GF-D8 (cell line): ENCODE measurements around the gene ALKAL2.
"Not testable (repeated sequence)": the region's sequence is repeated elsewhere in the genome, so short reads cannot be mapped to it uniquely, and the experiment has no call there.

Experiments used
- DNase-seq: peaks from one replicate; lab custom pipeline; 2025; lab: John Stamatoyannopoulos, UW

Gene ALKAL2, protein sequence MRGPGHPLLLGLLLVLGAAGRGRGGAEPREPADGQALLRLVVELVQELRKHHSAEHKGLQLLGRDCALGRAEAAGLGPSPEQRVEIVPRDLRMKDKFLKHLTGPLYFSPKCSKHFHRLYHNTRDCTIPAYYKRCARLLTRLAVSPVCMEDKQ

DNA sequence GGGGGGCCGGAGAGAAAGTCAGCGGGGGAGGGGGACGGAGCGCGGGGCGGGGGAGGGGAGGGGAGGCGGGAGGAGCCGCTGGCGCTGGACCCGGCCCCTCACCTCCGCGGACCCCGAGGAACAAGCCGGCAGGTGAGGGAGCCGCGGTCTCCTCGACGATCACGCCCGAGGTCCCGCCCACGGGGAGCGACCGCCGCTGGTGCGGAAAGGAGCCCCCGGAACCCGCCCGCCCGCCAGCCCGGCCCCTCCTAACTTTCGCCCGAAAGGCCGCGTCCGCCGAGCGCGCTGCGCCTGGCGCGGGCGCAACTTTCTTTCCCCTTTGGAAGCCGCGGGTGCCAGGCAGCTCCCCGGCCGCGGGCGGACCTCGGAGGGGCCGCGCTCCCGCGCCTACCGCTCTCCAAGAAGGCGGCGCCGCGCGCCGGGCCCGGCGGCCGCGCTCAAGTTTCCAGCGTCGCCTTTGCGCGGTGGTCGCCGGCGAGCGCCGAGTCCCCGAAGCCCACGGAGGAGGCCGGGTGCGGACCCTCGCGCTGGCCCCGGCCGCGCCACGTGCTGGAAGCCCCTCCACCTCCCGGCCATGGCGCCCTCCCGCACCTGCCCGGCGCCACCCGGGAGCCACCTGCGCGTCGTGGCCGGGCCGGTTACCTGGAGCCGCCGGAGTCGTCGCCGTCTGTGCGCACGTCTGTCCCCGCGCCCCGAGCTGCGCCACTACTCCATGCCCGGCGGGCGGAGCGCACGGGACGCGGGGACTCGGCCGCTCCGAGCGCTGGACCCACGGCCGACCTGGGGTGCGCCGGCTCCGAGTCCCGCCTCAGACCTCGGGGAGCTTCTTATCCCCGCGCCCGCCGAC, at the start of gene ALKAL2:
Gene ALKAL2, minus strand, starts transcription at position 181 of the 847 bp plus-strand sequence. CDS start 256 bp downstream, outside the sequence.
- no peak for DNase-seq

DNA sequence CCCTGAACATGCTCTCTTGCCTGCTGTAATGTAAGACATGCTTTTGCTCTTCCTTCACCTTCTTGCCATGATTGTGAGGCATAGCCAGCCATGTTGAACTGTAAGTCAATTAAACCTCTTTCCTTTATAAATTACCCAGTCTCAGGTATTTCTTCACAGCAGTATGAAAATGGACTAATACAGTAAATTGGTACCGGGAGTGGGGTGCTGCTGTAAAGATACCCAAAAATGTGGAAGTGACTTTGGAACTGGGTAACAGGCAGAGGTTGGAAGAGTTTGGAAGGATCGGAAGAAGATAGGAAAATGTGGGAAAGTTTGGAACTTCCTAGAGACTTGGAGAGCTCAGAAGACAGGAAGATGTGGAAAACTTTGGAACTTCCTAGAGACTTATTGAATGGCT, 49.1 kb upstream of the ALKAL2 start:
- not testable (repeated sequence) for DNase-seq

DNA sequence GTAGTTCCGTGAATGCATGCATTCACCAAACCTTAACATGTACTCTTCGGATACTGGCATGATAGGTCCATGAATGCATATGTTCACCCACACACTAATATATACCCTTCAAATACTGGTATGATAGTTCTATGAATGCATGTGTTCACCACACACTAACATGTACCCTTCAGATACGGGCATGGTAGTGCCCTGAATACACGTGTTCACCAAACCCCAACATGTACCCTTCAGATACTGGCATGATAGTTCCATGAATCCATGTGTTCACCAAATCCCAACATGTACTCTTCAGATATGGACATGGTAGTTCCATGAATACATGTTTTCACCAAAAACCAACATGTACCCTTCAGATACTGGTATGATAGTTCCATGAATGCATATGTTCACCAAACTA, 48.5 kb upstream of the ALKAL2 start:
- DNase-seq: no peak

DNA sequence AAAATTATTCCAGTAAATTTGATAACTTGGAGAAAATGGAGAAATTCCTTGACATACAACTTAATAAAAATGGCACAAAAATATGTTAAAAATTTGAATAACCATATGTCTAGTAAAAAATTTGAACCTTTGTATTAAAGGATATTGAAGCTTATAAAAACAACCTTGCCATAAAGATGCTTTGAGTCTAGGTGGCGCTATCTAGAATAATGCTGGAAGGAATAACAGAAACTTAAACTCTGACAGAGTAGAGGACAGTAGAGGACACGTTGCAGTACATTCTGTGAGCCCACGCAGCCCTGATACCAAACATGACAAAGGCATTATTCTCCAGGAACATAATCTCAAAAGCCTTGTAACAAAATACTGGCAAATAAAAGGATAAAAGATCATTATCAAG, 44.7 kb upstream of the ALKAL2 start:
- no peak for DNase-seq

DNA sequence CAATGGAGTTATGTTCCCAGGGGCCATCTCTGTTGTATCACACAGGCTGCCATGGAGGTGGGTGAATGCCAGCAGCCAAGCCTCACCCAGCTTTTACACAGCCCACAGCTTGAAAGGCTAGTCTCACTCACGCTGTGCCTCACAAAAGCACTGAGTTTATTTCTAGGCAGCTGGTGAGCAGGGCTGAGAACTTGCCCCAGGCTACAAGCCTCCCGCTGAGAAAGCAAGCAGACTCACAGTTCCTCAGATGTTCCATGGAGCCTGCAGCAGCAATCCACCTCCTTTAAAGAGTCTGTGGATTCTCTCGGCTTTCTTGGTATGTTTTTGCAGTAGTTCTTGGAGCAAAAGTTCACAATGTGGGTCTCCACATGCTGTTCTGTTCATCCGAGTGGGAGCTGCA, 40.9 kb upstream of the ALKAL2 start:
- DNase-seq: no peak

DNA sequence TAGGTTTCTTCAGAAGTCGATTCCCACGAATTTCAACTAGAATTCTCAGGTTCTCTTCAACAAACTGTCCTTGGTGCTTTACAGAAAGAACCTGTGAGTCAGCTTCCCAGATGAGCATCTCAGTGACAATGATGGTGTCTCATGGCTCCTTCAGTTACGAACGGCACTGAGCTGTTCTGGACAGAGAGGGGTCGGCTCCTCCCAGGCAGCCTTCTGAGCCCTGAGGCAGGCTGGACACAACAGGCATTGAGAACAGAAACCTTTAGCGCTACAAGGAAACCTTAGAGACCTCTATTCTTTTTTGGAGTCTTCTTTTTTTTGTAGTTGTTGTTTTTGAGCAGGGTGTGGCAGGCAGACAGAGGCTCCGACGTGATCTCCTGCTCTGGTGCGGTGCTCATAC, 35.1 kb upstream of the ALKAL2 start:
- no peak for DNase-seq

DNA sequence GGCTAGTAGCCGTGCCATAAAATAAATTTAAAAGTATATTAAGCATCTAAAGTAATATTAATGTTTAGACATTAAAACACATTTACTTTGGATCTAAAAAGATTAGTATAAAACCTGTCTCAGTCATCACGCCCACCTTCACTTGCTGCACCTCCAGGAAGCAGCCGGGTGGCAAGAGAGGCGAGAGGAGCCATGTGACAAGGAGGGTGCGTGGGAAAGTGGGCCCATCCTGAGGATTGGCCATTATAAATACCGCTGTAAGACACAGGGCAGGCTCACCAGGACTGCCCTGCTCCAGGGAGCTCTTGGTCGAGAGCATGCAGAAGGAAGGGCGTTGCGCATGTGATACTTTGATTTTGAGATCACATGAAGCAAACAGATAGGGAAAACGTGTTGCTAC, 34.4 kb upstream of the ALKAL2 start:
- no peak for DNase-seq

DNA sequence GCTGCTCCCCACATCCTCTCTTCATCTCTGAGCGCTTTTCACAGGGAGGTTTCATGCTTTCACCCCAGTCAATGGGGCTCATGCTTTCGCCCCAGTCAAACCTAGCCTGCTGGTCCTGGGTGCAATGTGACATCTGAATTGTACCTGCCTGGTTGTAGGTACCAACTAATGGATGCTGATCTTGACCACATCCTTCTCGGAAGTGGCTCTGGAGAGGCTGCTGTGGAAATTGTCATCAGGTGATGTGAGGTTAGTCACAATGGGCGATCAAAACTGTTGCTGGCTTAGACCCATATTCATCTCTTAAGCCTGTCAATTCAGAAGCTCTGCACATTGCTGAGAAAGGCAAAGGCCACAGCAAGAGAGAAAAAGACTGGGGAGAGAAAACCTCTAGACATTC, 32.7 kb upstream of the ALKAL2 start:
- no peak for DNase-seq

DNA sequence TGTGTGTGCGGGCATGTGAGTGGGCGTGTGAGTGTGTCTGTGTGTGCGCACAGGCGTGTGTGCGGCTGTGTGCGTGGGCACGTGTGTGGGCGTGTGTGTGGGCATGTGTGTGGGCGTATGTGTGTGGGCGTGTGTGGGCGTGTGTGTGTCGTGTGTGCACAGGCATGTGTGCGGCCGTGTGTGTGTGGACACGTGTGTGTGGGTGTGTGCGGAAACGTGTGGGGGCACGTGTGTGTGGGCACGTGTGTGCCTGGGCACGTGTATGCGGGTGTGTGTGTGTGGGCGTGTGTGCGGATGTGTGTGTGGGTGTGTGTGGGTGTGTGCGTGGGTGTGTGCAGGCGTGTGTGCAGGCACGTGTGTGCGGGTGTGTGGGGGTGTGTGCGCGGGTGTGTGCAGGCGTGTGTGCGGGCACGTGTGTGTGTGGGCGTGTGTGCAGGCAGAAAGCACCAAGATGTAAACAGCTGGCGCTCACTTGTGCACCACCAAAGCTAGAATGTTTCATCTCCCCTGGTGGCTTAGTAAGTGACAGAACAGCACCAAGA, 31.2 kb upstream of the ALKAL2 start:
- no peak for DNase-seq

DNA sequence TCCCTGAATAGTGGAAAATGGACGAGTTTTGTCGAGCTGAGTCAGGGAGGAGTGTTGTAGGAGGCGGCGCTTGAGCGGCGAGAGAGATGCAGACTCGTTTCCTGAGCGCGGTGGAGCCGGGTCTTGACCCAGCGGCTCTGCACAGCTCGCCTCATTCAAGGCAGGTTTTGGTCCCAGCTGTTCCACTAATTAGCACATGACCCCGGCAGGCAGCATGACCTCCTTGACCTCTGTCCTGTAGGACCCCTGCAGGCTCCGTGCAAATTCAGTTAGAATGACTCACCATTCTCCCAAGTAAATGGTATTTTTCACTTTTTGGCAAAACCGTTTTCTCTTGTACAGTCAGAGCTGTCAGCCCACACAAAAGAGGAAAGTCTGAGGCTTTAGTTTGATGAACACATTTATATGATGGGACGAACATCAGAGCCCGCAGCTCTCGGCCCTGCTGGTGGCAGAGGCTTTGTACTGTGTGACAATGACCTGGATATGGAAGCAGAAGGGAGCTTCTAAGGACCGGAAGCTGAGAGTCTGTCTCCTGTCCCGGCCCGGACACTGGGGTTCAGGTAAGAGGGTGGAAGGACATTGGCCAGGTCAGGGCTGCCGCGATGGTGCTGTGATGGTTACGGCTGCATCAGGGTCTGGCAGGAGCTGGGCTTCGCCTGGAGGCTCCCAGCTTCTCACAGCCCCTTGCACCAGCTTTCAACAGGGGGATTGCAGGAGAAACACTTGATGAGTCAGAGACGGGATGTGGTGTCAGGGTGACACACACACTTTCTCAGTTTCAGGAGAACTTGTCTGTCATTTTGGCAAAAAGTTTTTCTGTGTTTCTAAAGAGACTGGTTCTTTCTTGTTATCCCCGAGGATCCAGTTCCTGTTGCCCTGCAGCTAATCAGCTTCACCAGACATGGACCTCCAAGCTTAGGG, 29.9 kb upstream of the ALKAL2 start:
- no peak for DNase-seq

DNA sequence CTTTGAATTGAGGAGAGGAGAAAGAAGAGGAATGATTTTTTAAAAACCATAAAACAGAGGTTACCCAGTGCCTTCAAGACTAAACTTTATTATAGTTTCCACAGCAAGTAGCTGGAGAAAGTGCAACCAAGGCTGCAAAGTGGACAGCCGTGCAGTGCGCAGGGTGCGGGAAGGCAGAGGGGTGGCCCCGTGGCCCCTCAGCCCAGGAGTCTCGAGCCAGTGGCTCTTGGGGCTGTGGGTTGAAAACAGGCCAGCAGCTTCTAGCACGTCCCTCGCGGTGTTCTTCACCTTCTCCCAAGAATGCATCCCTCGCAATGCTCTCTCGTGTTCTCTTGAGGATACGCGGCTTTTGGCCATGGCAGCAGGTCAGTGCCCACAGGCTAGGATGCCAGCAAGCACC, 28.5 kb upstream of the ALKAL2 start:
- DNase-seq: no peak

DNA sequence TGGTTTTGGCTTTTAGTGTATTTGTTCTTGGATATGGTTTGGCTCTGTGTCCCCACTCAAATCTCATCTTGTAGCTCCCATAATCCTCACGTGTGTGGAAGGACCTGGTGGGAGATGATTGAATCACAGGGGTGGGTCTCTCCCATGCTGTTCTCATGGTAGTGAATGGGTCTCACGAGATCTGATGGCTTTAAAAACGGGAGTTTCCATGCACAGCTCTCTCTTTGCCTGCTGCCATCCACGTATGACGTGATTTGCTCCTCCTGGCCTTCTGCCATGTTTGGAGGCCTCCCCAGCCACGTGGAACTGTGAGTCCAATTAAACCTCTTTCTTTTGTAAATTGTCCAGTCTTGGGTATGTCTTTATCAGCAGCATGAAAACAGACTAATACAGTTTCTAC, 28.0 kb upstream of the ALKAL2 start:
- not testable (repeated sequence) for DNase-seq

DNA sequence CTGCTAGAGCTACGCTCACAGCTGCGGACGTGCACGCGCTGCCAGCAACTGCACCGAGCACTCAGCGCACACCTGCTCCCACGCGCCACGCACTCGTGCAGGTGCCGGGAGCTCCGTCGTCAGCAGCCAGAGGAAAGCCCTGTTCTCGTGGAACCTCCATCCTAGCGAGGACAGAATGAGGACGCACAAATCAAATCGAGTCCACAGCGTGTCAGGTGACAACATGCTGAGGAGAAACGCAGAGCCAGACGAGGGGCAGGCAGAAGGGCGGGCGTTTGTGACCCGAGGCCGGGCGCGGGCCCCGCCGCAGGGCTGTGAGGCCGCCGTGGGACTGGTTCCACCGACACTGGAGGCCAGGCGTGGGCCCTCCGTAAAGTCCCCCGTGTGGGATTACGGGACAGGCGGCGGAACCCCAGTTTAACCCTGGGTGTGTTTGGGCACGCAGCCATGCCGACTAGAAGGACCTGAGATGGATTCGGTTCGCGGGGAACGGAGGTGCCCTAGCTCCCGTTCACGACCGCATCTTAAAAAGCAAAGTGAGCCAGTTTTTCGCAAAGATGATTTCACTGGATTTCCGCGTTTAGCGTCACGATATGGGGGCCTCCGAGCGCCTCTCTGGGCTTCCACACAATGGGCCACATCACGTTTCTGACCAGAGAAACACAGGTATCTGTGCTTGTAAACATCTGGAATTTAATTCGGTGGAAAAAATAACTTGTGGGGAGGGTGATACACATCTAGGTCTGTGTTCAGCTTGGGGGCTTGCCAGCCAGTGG, 26.9 kb upstream of the ALKAL2 start:
- no peak for DNase-seq

DNA sequence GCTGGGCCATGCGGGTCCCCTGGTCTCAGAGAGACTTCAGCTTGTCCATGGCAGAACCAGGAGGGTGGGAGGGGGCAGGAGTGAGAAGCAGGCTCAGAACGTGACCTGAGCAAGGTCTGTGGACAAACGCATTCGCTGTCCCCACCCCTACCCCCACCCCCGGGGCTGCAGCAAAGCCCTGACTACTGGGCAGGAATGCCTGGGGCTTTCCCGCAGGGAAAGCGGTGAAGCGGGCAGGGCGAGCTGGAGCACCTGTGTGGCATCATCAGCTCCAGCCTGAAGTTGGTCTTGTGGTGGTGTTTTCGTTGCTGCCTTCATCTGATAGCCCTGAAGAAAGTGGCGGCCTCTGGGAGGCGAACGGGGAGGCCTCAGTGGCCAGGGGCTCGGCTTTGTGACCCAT, 26.1 kb upstream of the ALKAL2 start:
- DNase-seq: no peak

DNA sequence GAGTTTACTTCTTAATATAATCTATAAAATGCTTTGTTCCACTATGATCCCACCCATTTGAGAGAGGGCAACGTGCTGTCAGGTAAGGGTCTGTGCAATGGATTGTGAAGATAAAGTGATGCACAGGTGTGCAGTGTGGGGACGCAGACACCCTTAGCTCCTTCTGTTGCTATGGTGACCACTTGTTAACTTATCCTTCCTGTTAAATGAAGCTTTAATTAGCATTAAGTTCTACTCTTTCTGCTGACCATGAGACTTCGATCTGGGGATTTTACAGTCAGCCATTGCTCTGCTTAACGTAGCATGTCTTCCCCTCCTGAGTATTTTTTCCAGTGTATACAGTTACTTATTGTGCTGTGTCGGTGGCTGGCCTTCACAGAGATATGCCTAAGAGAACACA, 23.1 kb upstream of the ALKAL2 start:
- no peak for DNase-seq

DNA sequence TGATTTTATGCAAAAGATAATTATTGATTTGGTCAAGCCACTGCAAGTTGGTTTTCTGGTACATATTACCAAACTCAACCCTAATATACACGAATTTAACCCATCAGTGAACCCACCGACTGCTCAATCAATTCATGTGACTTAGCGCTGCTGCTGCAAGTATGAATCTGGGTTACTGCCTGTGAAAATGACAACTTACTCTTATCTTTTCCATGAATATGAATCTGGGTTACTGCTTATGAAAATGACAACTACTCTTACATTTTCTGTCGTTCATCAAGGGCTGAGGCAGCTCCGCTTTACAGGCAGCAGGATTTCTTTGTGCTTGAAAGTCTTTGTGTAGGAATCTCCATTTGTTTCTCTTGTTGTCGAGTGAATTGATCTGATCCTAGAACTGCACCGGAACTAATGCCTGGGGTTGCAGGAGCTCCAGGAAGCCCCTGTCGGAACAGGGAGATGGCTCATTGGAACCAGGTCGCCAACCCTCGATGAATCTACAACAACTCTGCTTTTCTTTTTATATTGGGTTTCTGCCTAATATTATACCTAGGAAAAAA, 22.1 kb upstream of the ALKAL2 start:
- no peak for DNase-seq

DNA sequence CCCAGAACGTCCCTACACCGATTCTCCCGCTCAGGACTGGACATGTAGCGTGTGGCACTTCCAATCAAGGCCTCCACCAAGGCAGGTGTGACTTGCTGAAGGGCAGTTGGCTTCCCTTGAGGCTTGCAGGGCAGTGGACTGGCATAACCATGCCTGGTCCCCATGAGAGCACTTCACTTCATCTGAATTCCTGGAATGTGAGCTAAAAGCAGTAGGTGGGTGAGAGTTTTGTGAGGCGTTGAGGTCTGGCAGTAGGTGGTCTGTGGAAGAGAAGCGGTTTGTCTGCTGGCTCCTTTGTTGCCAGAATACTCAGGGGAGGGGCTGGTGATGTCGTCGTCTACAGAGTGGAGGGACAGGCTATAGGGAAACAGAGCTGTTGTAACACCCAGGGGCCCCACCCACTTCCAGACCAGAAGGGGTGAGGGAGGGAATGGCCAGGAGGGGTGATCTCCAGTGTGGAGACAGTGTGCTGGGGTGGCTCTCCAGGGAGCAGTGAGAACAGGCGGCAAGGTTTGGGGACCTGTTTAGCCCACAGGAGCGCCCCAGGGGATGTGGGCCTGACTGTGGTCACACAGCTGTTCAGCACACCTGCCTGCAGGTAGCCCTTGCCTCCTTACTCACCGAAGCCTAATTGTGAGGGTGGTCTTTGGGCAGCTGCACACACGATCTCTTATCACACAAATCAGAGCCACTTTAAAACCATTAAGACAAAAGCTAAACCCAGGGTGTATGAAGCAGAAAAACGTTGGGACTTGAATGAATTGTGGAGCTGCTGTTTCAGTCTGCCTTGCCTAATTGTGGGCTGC, 21.5 kb upstream of the ALKAL2 start:
- no peak for DNase-seq

DNA sequence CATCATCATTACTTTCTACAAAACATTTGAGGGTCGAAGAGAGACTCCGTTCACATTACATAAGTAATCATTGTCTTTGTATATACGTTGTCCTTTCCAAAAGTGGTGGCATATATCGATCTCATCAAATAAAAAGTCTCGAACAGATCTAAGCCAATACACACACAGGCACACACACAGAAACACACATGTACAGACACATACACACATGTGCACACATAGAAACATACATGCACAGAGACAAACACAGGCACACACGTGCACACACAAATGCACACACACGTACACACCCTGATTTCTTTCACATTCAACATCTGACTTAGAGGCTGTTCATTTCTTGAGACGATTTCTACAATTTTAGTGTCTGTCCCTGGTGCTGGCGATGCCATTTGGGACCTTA, 17.5 kb upstream of the ALKAL2 start:
- DNase-seq: no peak

DNA sequence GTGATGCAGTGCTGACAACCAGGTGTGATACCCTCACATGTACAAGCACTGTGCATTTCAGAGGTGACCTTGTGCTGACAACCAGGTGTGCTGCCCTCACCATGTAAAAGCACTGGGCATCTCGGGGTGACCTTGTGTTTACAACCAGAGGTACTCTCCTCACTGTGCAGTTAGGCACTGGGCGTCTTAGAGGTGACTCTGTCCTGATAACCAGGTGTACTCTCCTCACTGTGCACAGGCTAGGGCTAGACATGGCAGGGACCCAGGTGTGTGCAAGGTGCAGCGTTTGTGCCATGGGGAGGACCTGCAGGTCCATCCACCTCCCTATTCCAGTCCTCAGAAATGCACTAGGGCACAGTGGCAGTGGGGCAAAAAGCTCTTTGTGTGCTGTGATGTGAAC, 8.5 kb upstream of the ALKAL2 start:
- no peak for DNase-seq

DNA sequence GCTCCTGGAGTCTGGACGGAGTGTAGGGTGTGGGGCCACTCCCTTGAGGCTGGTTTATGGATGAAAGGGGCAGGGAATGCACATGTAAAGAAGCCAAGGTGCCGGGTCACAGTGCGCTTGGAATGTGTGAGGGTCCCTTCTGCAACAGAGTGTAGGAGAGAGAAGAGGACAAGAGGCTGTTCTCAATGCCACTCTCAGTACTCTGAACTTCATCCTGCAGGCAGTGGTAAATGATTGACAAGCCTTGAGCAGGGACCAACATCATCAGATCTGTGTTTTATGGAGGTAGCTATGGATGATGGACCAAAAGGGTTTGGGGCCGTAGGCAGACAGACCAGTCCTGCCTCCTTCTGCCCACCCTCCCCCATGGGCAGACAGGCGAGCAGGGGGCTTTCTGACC, 7.2 kb upstream of the ALKAL2 start:
- no peak for DNase-seq
